H1 (cell line): Measurements from ENCODE around the gene ACVR2B. TPM values are rescaled to one million over a fixed set of nuclear protein-coding genes. Genes with fewer than 3 reads are reported as not detected.

Experiments
- CTCF ChIA-PET: fragments of 300-600 bp; sonication (Branson Sonifier 250); formaldehyde crosslinking; loops from one replicate; lab custom pipeline; 2021; ENCODE audit not compliant: partially characterized antibody; lab: Charles Lee
- POLR2A ChIA-PET: fragments of 300-600 bp; sonication (Branson Sonifier 250); formaldehyde crosslinking; loops from one replicate; lab custom pipeline; 2021; ENCODE audit warnings: inconsistent platforms; ENCODE audit not compliant: partially characterized antibody; lab: Charles Lee
- DNase-seq, 2 experiments: peaks; one replicate each; pipeline versions ENCODE4 v3.0.0 to v3.0.0-alpha.2; 2010 to 2022; ENCODE audit warnings: low spot score in 2 of 2, low read depth in 1 of 2, mixed read lengths in 1 of 2
- FAIRE-seq: peaks from 2 replicates; lab custom pipeline; 2011; peaks lifted over from hg19 to GRCh38; lab: Jason Lieb, UNC
- H2AFZ ChIP-seq: 2 replicates; pipeline ENCODE4 v1.8.1; 2012; ENCODE audit warnings: low read length, inconsistent platforms
- H2AK5ac ChIP-seq: 2 replicates; pipeline ENCODE4 v1.6.1; 2013; ENCODE audit warnings: low read depth, low read length
- H2BK120ac ChIP-seq: replicated peaks from 2 replicates; pipeline ENCODE3; 2013; ENCODE audit warnings: low read depth, low read length, inconsistent platforms
- H2BK12ac ChIP-seq: 2 replicates; pipeline ENCODE4 v1.6.1; 2013; ENCODE audit warnings: low read depth, low read length
- H2BK15ac ChIP-seq: 2 replicates; pipeline ENCODE4 v1.6.1; 2013; ENCODE audit warnings: low read length
- H2BK20ac ChIP-seq: 2 replicates; pipeline ENCODE4 v1.6.1; 2013; ENCODE audit warnings: low read length
- H2BK5ac ChIP-seq: 2 replicates; pipeline ENCODE4 v1.6.1; 2013; ENCODE audit warnings: low read depth, low read length
- H3K14ac ChIP-seq: 2 replicates; pipeline ENCODE4 v1.6.1; 2013; ENCODE audit warnings: inconsistent platforms; ENCODE audit not compliant: insufficient read length
- H3K18ac ChIP-seq: 2 replicates; pipeline ENCODE4 v1.6.1; 2013; ENCODE audit warnings: low read length; ENCODE audit errors: extremely low read depth
- H3K23ac ChIP-seq: 2 replicates; pipeline ENCODE4 v1.6.1; 2013; ENCODE audit warnings: inconsistent platforms; ENCODE audit not compliant: insufficient read length
- H3K23me2 ChIP-seq: 2 replicates; pipeline ENCODE4 v1.6.1; 2013; ENCODE audit warnings: low read depth, low read length
- H3K27ac ChIP-seq: 2 replicates; pipeline ENCODE4 v1.6.1; 2011; ENCODE audit warnings: low read depth, low read length, inconsistent platforms
- H3K27me3 ChIP-seq, 4 experiments: replicated peaks in 1 of 4; 1 replicate in 1 of 4; 2 replicates in 3 of 4; pipeline versions ENCODE4 v1.6.1 to v1.8.1; 2011 to 2013; ENCODE audit warnings: low read length in 3 of 4, mild to moderate bottlenecking in 3 of 4, inconsistent platforms in 2 of 4, mixed read lengths in 2 of 4, moderate library complexity in 1 of 4; ENCODE audit not compliant: control insufficient read depth in 3 of 4, insufficient read depth in 3 of 4; ENCODE audit errors: extremely low read depth in 1 of 4
- H3K36me3 ChIP-seq, 4 experiments: 2 replicates each; pipeline versions ENCODE4 v1.6.1 to v1.8.1; 2011 to 2013; ENCODE audit warnings: mild to moderate bottlenecking in 4 of 4, low read length in 3 of 4, moderate library complexity in 2 of 4, control low read depth in 1 of 4, inconsistent platforms in 1 of 4; ENCODE audit not compliant: insufficient read depth in 4 of 4, control insufficient read depth in 2 of 4
- H3K4ac ChIP-seq: replicated peaks from 2 replicates; pipeline ENCODE3; 2013; ENCODE audit warnings: low read length, low read depth, mixed read lengths, inconsistent platforms; ENCODE audit not compliant: insufficient read length
- H3K4me1 ChIP-seq, 4 experiments: replicated peaks in 1 of 4; 1 replicate in 1 of 4; 2 replicates in 3 of 4; pipeline versions ENCODE4 v1.6.1 to v1.8.1; 2011 to 2013; ENCODE audit warnings: low read length in 3 of 4, inconsistent platforms in 2 of 4, mixed read lengths in 1 of 4; ENCODE audit not compliant: insufficient read depth in 4 of 4, control insufficient read depth in 3 of 4
- H3K4me2 ChIP-seq, 2 experiments: 2 replicates each; pipeline versions ENCODE4 v1.6.1 to v1.8.1; 2011 to 2013; ENCODE audit warnings: low read depth in 2 of 2, low read length in 2 of 2, control low read depth in 1 of 2, inconsistent platforms in 1 of 2, mild to moderate bottlenecking in 1 of 2; ENCODE audit not compliant: insufficient read depth in 1 of 2
- H3K4me3 ChIP-seq, 4 experiments: fragments of 200-600, 300-600 bp in 1 of 4; sonication (generic), shearing (Covaris generic), sonication (Bioruptor Twin) in 1 of 4; 2 replicates each; pipeline versions ENCODE4 v1.5.1 to v1.8.1; 2011 to 2016; ENCODE audit warnings: low read length in 4 of 4, low read depth in 3 of 4, control low read depth in 2 of 4, inconsistent platforms in 2 of 4, mild to moderate bottlenecking in 2 of 4, mixed read lengths in 1 of 4, moderate library complexity in 1 of 4; ENCODE audit not compliant: insufficient read depth in 2 of 4; ENCODE audit errors: extremely low read depth in 1 of 4
- H3K56ac ChIP-seq: replicated peaks from 2 replicates; pipeline ENCODE3; 2013; ENCODE audit warnings: low read depth, mild to moderate bottlenecking, mixed read lengths, low read length, inconsistent platforms; ENCODE audit not compliant: insufficient read length
- H3K79me1 ChIP-seq: 2 replicates; pipeline ENCODE4 v1.6.1; 2013; ENCODE audit warnings: low read depth, low read length, control low read depth
- H3K79me2 ChIP-seq, 2 experiments: 2 replicates each; pipeline versions ENCODE4 v1.6.1 to v1.8.1; 2012 to 2013; ENCODE audit warnings: low read length in 2 of 2, mild to moderate bottlenecking in 2 of 2, inconsistent platforms in 1 of 2; ENCODE audit not compliant: insufficient read depth in 2 of 2, control insufficient read depth in 1 of 2
- H3K9ac ChIP-seq, 4 experiments: replicated peaks in 1 of 4; 1 replicate in 1 of 4; 2 replicates in 3 of 4; pipeline versions ENCODE4 v1.6.1 to v1.8.1; 2011 to 2013; ENCODE audit warnings: low read depth in 3 of 4, low read length in 3 of 4, control low read depth in 2 of 4, mild to moderate bottlenecking in 2 of 4, moderate library complexity in 2 of 4, inconsistent platforms in 1 of 4; ENCODE audit errors: extremely low read depth in 1 of 4
- H3K9me3 ChIP-seq, 2 experiments: 2 replicates each; pipeline versions ENCODE4 v1.6.1 to v1.8.1; 2012 to 2013; ENCODE audit warnings: mild to moderate bottlenecking in 2 of 2, moderate library complexity in 2 of 2, control low read depth in 1 of 2, inconsistent platforms in 1 of 2, low read depth in 1 of 2, low read length in 1 of 2, mixed read lengths in 1 of 2; ENCODE audit not compliant: insufficient read depth in 2 of 2
- H4K20me1 ChIP-seq, 2 experiments: replicated peaks in 1 of 2; 2 replicates each; pipeline versions ENCODE3 to v1.8.1; 2011 to 2013; ENCODE audit warnings: inconsistent platforms in 2 of 2, low read length in 2 of 2, mild to moderate bottlenecking in 1 of 2; ENCODE audit not compliant: insufficient read depth in 2 of 2, control insufficient read depth in 1 of 2
- H4K5ac ChIP-seq: 2 replicates; pipeline ENCODE4 v1.6.1; 2013; ENCODE audit warnings: low read length, low read depth, mixed read lengths, inconsistent platforms; ENCODE audit not compliant: insufficient read length
- H4K8ac ChIP-seq: 2 replicates; pipeline ENCODE4 v1.8.0; 2013; ENCODE audit warnings: mild to moderate bottlenecking, moderate library complexity, low read length, inconsistent platforms; ENCODE audit not compliant: insufficient read depth; ENCODE audit errors: extremely low read depth
- H4K91ac ChIP-seq: replicated peaks from 2 replicates; pipeline ENCODE3; 2013; ENCODE audit warnings: low read length, mixed read lengths, inconsistent platforms; ENCODE audit not compliant: insufficient read length
- KDM1A ChIP-seq: fragments of 200-600, 300-600 bp; sonication (generic); IDR thresholded peaks from 2 replicates; pipeline ENCODE4 v1.7.1; 2016; ENCODE audit warnings: mild to moderate bottlenecking, low read length, borderline replicate concordance
- POLR2AphosphoS5 ChIP-seq: IDR thresholded peaks from 2 replicates; pipeline ENCODE4 v1.6.1; 2011; ENCODE audit warnings: low read depth, low read length
- WGBS, 2 experiments: shearing (Covaris generic) in 1 of 2; methylation state at CpG; one replicate each; pipeline versions ENCODE4 v1.1.6 to v1.1.7; 2013 to 2015; ENCODE audit warnings: low lambda C conversion rate in 2 of 2, mixed read lengths in 2 of 2, inconsistent platforms in 1 of 2, low coverage in 1 of 2, missing lambda C conversion rate in 1 of 2; ENCODE audit not compliant: insufficient replicate concordance in 2 of 2, insufficient coverage in 1 of 2, insufficient read length in 1 of 2; ENCODE audit errors: extremely low coverage in 1 of 2, missing lambda C conversion rate in 1 of 2; 5-methylcytosine and 5-hydroxymethylcytosine counted together
- polyA plus RNA-seq, 7 experiments: library from polyadenylated mRNA; depleted of rRNA in 3 of 7; stranded (reverse) in 5 of 7; unstranded in 2 of 7; fragments of >200 nt in 5 of 7; fragments of 200-250 nt in 2 of 7; gene quantifications; 1 replicate in 5 of 7; 2 replicates in 1 of 7; 4 replicates in 1 of 7; pipeline versions ENCODE4 v1.2.1 to v1.2.3, GENCODE V29; 2011 to 2013; ENCODE audit warnings: missing spikeins in 2 of 7, mixed read lengths in 2 of 7
- total RNA-seq: library from RNA; stranded (reverse); fragmentation: NEBNext Ultra II Directional; extraction: Animal tissue kit (Norgen Biotek cat#: 25700); gene quantifications from 2 replicates; pipeline ENCODE4 v1.2.1, GENCODE V29; 2021

Gene ACVR2B
- total and polyA plus RNA-seq, 2 of the 8 experiments (the other 6 are each of a cell fraction or from before 2014, with no cell fraction given): 24.7 to 109 TPM

DNA sequence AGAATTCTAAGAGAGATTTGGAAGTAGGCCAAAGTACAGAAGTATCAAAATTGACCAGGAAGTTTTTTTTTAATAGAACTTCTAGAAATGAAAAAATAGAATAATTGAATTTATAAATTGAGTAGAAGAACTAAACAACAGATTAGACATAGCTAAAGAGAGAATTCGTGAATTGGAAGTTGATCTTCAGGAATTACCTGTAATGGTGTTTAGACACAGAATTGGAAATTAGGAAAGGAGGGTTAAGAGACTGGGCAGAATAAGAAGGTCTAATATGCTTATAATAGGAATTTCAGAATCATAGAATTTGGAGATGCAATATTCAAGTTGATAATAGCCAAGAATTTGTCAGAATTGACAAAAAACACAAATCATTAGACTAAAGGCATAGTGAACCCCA, 16.2 kb downstream of the ACVR2B start:
- no peak overlapping the region for H2BK15ac ChIP-seq
- H4K20me1 ChIP-seq: peaks cover 5 to 15% of the 10 kb centered on the region in 2 experiments

More for the DNA sequence above, 16.2 kb downstream of the ACVR2B start:
- FAIRE-seq (no peak), DNase-seq (no peak)
- Histone ChIP-seq H2BK120ac (no peak overlapping the region), H3K23me2 (no peaks in the 10 kb centered on the region; the same call in 1 of the 2 replicates), H3K36me3 (peaks cover 0 to 3% (median 0%) of the 10 kb centered on the region in 4 experiments; a peak in 1 of 8 replicates), H3K4me3 (no peak overlapping the region), H2AK5ac (no peak overlapping the region), H3K4me2 (no peak overlapping the region), H3K27ac (no peak overlapping the region), H3K27me3 (no peaks in the 10 kb centered on the region), H3K79me2 (peaks cover 24 to 98% of the 10 kb centered on the region in 2 experiments), H4K91ac (no peak overlapping the region), H3K79me1 (peaks cover 25% of the 10 kb centered on the region), H3K14ac (no peak overlapping the region), H3K56ac (no peak overlapping the region), H2BK5ac (no peak overlapping the region), H4K5ac (no peak overlapping the region), H3K4ac (no peak overlapping the region), H3K18ac (no peak overlapping the region), H3K9me3 (peaks cover 11% of the 10 kb centered on the region in 2 experiments; a peak in 3 of 4 replicates), H3K23ac (no peak overlapping the region), H2BK12ac (no peak overlapping the region), H3K9ac (no peak overlapping the region), H3K4me1 (peaks cover 0 to 4% (median 2%) of the 10 kb centered on the region in 4 experiments; a peak in 3 of 7 replicates), H4K8ac (no peak overlapping the region), H2BK20ac (no peak overlapping the region), H2AFZ (no peak overlapping the region)
- CTCF ChIA-PET: interaction anchor here (1.3 to 6.6 kb wide), 2 partner anchors 12 to 26 kb away, joined by 3 to 41 read pairs; partner anchors contain the start of gene EXOG
- 96% methylated on average over 1 of the region's 1 CpG; no CpG with 5 or more reads in 1 of the 2 experiments for WGBS, 2 experiments
- POLR2A ChIA-PET: interaction anchor here (1.0 to 1.8 kb wide), 2 partner anchors 14 to 333 kb away, joined by 3 to 6 read pairs; partner anchors contain the start of gene ACAA1
- peak; percentile 80 for TF ChIP-seq KDM1A
- TF ChIP-seq POLR2AphosphoS5: no peak
- TF ChIP-seq, all 59 proteins: peak for 1
